ENCODE results near the gene CYTH1. TPM values are rescaled to one million over a fixed set of nuclear protein-coding genes. Genes with fewer than 3 reads are reported as not detected.

CYTH1 gene
- total RNA-seq, 1 experiment from 2014 or later, result 40.3 TPM

DNA sequence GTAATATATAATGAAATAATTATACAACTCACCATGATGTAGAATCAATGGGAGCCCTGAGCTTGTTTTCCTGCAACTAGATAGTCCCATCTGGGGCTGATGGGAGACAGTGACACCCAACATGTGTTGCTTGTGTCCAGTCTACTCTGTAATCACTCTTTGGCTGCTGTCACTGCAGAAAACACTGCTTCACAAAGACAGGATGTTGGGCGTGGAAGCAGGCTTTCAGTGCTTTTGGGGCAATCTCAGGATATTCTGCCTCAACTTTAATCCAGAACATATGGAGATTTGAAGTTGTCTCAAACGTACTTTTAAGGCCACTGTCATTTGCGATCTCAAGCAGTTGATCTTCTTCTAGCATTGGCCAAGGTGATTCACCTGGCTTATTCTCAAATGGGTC is 94.9 kb downstream of the CYTH1 start:
- Histone ChIP-seq H3K4me2 (no peak overlapping the region), H3F3A (ENCODE audit: insufficient read depth, low read depth) (peaks cover 7% of the 10 kb centered on the region; the same call in 1 of the 2 replicates), H3K79me2 (ENCODE audit: low read depth) (no peaks in the 10 kb centered on the region), H3K9me3 (ENCODE audit: insufficient read depth, low read depth) (no peaks in the 10 kb centered on the region), H3K9me2 (ENCODE audit: insufficient read depth) (no peaks in the 10 kb centered on the region), H3K4me1 (replicated peaks; ENCODE audit: insufficient read depth) (peaks cover 6% of the 10 kb centered on the region), H2AFZ (no peak overlapping the region), H4K20me1 (ENCODE audit: insufficient read depth) (no peaks in the 10 kb centered on the region), H3K27ac (no peak overlapping the region), H3K27me3 (ENCODE audit: insufficient read depth, low read depth) (no peaks in the 10 kb centered on the region), H3K4me3 (no peak overlapping the region), H3K36me3 (ENCODE audit: low read depth) (no peaks in the 10 kb centered on the region)
- CTCF ChIA-PET, result no interaction called here
- DNase-seq, result no peak
- POLR2A ChIA-PET (ENCODE audit: unreplicated experiment), result no interaction called here
- no peak for TF ChIP-seq EZH2 (IDR thresholded peaks at IDR 0.05; ENCODE audit: low read depth)
- TF ChIP-seq, protein P1, sequence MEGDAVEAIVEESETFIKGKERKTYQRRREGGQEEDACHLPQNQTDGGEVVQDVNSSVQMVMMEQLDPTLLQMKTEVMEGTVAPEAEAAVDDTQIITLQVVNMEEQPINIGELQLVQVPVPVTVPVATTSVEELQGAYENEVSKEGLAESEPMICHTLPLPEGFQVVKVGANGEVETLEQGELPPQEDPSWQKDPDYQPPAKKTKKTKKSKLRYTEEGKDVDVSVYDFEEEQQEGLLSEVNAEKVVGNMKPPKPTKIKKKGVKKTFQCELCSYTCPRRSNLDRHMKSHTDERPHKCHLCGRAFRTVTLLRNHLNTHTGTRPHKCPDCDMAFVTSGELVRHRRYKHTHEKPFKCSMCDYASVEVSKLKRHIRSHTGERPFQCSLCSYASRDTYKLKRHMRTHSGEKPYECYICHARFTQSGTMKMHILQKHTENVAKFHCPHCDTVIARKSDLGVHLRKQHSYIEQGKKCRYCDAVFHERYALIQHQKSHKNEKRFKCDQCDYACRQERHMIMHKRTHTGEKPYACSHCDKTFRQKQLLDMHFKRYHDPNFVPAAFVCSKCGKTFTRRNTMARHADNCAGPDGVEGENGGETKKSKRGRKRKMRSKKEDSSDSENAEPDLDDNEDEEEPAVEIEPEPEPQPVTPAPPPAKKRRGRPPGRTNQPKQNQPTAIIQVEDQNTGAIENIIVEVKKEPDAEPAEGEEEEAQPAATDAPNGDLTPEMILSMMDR (conservative IDR thresholded peaks at IDR 0.05), result no peak
- BruUV-seq (replicated peaks), result no TSS peak
- intact Hi-C loops (cut with micrococcal nuclease; ENCODE audit: unreplicated experiment), result no loop called here

DNA sequence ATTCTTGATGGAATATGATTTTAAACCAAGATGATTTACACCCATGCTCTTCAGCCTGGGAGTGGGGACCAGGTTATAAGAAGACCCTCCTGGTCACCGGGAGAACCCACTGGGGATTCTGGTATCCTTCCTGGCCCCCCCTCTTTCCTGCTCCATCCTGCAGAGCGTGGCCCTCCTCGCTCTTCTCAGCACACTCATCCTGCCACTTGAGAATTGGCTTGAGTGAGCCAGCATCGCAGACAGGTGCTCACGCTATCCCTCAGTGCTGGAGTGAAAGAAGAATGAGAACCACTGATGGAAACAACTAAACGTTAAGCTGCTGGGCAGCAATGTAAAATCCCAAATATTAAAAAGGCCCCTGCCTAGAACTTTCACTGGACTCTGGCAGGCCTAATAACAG is 98.0 kb downstream of the CYTH1 start:
- no peak for TF ChIP-seq EZH2 (IDR thresholded peaks at IDR 0.05; ENCODE audit: low read depth)
- TF ChIP-seq, protein P1 (conservative IDR thresholded peaks at IDR 0.05), result no peak
- H3K4me2 ChIP-seq, result no peak overlapping the region
- H3K79me2 ChIP-seq (ENCODE audit: low read depth), result no peaks in the 10 kb centered on the region
- no peak overlapping the region for H3K27ac ChIP-seq
- H3K4me3 ChIP-seq, result no peak overlapping the region
- no peaks in the 10 kb centered on the region for H3K27me3 ChIP-seq (ENCODE audit: insufficient read depth, low read depth)
- H3K9me2 ChIP-seq (ENCODE audit: insufficient read depth), result no peaks in the 10 kb centered on the region
- intact Hi-C loops (cut with micrococcal nuclease; ENCODE audit: unreplicated experiment), result no loop called here
- H3K4me1 ChIP-seq (replicated peaks; ENCODE audit: insufficient read depth), result peaks cover 24% of the 10 kb centered on the region
- H3F3A ChIP-seq (ENCODE audit: insufficient read depth, low read depth), result peaks cover 22% of the 10 kb centered on the region
- no peaks in the 10 kb centered on the region for H3K36me3 ChIP-seq (ENCODE audit: low read depth)
- ChIA-PET CTCF (no interaction called here), POLR2A (ENCODE audit: unreplicated experiment) (no interaction called here)
- H3K9me3 ChIP-seq (ENCODE audit: insufficient read depth, low read depth), result no peaks in the 10 kb centered on the region
- no TSS peak for BruUV-seq (replicated peaks)
- no peak for DNase-seq
- H4K20me1 ChIP-seq (ENCODE audit: insufficient read depth), result no peaks in the 10 kb centered on the region
- H2AFZ ChIP-seq, result no peak overlapping the region

DNA sequence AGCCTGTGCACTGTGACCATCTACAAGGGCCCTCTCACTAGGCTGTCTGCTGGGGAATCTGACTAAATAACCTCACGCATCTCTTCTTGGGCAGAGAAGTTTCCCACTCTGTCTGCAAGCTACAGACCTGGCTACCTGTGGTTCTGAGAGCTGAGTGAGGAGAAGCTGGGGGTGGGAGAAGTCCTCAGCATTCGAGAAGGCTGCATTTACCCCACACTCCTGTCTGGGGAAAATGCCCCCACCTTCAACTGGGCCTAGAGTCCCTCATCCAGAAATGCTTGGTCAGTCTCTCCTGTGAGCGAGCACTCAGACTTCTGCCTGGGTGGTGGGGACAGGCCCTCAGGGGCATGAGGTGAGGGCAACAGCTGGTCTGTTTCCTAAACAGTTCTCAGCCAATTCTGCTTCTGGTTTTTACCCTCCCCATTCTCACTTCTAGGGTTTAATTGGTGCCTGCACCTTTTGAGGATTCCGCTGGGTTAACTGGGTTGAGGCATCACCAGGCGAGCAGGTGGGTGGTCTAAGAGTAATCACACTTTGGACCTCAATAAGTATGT is 98.6 kb downstream of the CYTH1 start:
- H3K36me3 ChIP-seq (ENCODE audit: low read depth), result no peaks in the 10 kb centered on the region
- H3K9me2 ChIP-seq (ENCODE audit: insufficient read depth), result no peaks in the 10 kb centered on the region
- POLR2A ChIA-PET (ENCODE audit: unreplicated experiment), result no interaction called here
- TF ChIP-seq, protein P1 (conservative IDR thresholded peaks at IDR 0.05), result no peak
- TF ChIP-seq EZH2 (IDR thresholded peaks at IDR 0.05; ENCODE audit: low read depth), result no peak
- no TSS peak for BruUV-seq (replicated peaks)
- no peak overlapping the region for H3K4me3 ChIP-seq
- H3K79me2 ChIP-seq (ENCODE audit: low read depth), result no peaks in the 10 kb centered on the region
- H3K9me3 ChIP-seq (ENCODE audit: insufficient read depth, low read depth), result no peaks in the 10 kb centered on the region
- H3K4me2 ChIP-seq, result no peak overlapping the region
- H3K27me3 ChIP-seq (ENCODE audit: insufficient read depth, low read depth), result no peaks in the 10 kb centered on the region
- H4K20me1 ChIP-seq (ENCODE audit: insufficient read depth), result no peaks in the 10 kb centered on the region
- intact Hi-C loops (cut with micrococcal nuclease; ENCODE audit: unreplicated experiment), result no loop called here
- no peak overlapping the region for H2AFZ ChIP-seq
- no peak for DNase-seq
- H3K27ac ChIP-seq, result no peak overlapping the region
- CTCF ChIA-PET, result no interaction called here
- H3K4me1 ChIP-seq (replicated peaks; ENCODE audit: insufficient read depth), result peaks cover 24% of the 10 kb centered on the region
- peaks cover 22% of the 10 kb centered on the region for H3F3A ChIP-seq (ENCODE audit: insufficient read depth, low read depth)
